ENCODE data around the gene MED27. TPM values are rescaled to one million over a fixed set of nuclear protein-coding genes. Genes with fewer than 3 reads are reported as not detected.

MED27 gene, protein sequence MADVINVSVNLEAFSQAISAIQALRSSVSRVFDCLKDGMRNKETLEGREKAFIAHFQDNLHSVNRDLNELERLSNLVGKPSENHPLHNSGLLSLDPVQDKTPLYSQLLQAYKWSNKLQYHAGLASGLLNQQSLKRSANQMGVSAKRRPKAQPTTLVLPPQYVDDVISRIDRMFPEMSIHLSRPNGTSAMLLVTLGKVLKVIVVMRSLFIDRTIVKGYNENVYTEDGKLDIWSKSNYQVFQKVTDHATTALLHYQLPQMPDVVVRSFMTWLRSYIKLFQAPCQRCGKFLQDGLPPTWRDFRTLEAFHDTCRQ
- 25.7 and 30.9 TPM in 2 replicates for total RNA-seq

DNA sequence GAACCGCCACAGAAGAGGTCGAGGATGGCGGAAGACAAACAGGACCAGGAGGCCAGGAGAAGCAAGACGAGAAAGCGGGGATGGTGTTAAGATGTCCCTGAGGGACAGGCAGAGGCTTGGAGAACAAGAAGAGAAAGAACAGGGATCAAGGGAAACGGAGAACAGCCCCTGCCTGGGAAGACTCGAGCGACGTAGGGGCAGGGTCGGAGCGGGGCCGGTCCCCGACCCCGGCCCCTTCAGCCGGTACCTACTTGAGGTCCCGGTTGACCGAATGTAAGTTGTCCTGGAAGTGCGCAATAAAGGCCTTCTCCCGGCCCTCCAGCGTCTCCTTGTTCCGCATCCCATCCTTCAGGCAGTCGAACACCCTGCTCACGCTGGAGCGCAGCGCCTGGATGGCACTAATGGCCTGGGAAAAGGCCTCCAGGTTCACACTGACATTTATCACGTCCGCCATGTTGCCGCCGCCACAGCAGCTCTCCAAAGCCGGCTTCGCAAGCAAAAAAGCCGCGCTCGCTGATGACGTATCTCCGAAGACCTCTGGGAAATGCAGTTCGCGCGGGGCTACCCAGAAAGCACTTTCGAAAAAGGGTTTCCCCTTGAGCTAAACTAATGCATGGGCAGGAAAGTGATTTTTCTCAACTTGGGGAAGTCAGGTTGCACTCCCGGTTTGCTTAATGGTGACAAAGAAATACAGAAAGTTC, at the start of gene MED27:
MED27 (minus strand) TSS at position 477 of the 701 bp plus-strand sequence; CDS start at position 454, 23 bp downstream.
- Histone ChIP-seq H3K27ac (ENCODE audit: low read depth, low read length) (peak within 1 kb of the TSS; percentile 89), H4K20me1 (ENCODE audit: insufficient read depth, low read length) (peaks cover 3% of the 10 kb centered on the region), H3K4me1 (ENCODE audit: insufficient read depth, low read length) (peaks cover 33% of the 10 kb centered on the region), H2AFZ (ENCODE audit: low read length) (peak within 1 kb of the TSS; percentile 94), H3K27me3 (ENCODE audit: insufficient read depth, low read length) (peaks cover 4% of the 10 kb centered on the region), H3K9me3 (ENCODE audit: low read depth, low read length) (no peaks in the 10 kb centered on the region), H3K79me2 (ENCODE audit: insufficient read depth, low read length) (peaks cover 47% of the 10 kb centered on the region), H3K36me3 (ENCODE audit: insufficient read depth, low read length) (peaks cover 22% of the 10 kb centered on the region), H3K4me2 (ENCODE audit: insufficient read depth, low read length) (peak within 1 kb of the TSS; percentile 84), H3K4me3 (ENCODE audit: insufficient read depth, low read length) (peak within 1 kb of the TSS; percentile 95)
- peak; percentile 89 for DNase-seq (ENCODE audit: insufficient read length, low spot score, missing footprints)
- TF ChIP-seq, protein P1, sequence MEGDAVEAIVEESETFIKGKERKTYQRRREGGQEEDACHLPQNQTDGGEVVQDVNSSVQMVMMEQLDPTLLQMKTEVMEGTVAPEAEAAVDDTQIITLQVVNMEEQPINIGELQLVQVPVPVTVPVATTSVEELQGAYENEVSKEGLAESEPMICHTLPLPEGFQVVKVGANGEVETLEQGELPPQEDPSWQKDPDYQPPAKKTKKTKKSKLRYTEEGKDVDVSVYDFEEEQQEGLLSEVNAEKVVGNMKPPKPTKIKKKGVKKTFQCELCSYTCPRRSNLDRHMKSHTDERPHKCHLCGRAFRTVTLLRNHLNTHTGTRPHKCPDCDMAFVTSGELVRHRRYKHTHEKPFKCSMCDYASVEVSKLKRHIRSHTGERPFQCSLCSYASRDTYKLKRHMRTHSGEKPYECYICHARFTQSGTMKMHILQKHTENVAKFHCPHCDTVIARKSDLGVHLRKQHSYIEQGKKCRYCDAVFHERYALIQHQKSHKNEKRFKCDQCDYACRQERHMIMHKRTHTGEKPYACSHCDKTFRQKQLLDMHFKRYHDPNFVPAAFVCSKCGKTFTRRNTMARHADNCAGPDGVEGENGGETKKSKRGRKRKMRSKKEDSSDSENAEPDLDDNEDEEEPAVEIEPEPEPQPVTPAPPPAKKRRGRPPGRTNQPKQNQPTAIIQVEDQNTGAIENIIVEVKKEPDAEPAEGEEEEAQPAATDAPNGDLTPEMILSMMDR (IDR thresholded peaks at IDR 0.05; ENCODE audit: extremely low read depth, low read depth, low read length), result no peak

DNA sequence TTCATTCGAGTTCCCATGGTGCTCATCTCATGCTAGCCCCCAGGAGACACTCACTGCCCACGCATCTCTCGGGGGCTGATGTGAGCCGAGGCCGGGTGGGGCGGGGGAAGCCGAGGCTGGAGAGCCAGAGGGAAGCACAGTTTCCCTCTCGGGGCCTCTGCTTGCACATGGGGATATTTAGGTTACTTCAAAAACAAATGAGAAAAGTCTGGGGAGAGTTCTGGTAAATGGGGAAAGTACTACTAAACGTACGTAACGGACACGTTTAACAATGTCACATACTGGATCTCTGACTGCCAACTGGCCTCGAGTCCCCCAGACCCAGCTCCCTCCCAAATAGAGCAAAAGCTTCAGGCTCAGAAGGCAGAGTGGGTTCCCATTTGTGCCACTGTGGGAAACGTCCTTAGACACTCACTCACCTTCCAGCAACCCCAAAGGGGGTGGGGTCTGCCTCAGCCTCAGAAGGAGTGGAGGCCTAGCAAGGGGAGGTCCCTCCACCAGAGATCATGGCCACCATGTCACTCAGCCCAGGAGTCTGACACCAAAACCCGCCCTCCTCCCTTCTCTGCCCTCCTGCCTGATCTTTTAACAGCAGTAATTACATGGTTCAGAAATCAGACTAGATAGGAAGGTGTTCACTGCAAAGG, 48.3 kb upstream of the MED27 start:
- H3K36me3 ChIP-seq (ENCODE audit: insufficient read depth, low read length), result no peaks in the 10 kb centered on the region
- H3K27me3 ChIP-seq (ENCODE audit: insufficient read depth, low read length), result peaks cover 89% of the 10 kb centered on the region
- DNase-seq (ENCODE audit: insufficient read length, low spot score, missing footprints), result no peak
- no peak overlapping the region for H3K4me3 ChIP-seq (ENCODE audit: insufficient read depth, low read length)
- H4K20me1 ChIP-seq (ENCODE audit: insufficient read depth, low read length), result no peaks in the 10 kb centered on the region
- no peaks in the 10 kb centered on the region for H3K79me2 ChIP-seq (ENCODE audit: insufficient read depth, low read length)
- H3K4me1 ChIP-seq (ENCODE audit: insufficient read depth, low read length), result no peaks in the 10 kb centered on the region
- TF ChIP-seq, protein P1 (IDR thresholded peaks at IDR 0.05; ENCODE audit: extremely low read depth, low read depth, low read length), result no peak
- no peak overlapping the region for H3K4me2 ChIP-seq (ENCODE audit: insufficient read depth, low read length)
- no peak overlapping the region for H3K27ac ChIP-seq (ENCODE audit: low read depth, low read length)
- H2AFZ ChIP-seq (ENCODE audit: low read length), result no peak overlapping the region
- no peaks in the 10 kb centered on the region for H3K9me3 ChIP-seq (ENCODE audit: low read depth, low read length)

DNA sequence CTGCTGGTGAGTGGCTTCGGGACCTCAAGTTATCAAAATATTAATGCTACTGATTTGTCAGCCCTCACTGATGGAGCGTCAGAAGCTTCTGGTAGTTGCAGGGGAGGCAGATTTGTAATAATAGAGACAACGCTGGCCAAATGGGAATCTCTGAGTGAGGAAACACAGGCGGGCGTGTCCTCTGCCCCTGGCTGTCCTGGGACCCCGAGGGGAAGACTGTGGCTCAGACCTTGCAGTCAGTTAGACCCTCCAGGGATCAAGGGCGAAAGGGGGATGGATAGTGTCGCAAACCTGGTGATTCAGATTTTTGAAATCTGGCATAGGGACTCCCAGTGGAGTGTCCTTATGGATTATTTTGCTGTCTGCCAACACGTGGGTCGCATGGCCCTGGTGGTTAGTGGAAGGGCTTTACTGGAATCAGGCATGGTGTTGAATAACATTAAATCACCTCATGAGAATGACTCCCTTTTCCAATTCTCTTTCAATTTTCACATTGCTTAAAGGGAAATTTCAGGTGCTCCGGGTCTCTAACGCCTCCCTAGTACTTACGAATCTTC, 47.1 kb upstream of the MED27 start:
- H3K79me2 ChIP-seq (ENCODE audit: insufficient read depth, low read length), result no peaks in the 10 kb centered on the region
- peak; percentile 85 for DNase-seq (ENCODE audit: insufficient read length, low spot score, missing footprints)
- H3K9me3 ChIP-seq (ENCODE audit: low read depth, low read length), result no peaks in the 10 kb centered on the region
- peaks cover 93% of the 10 kb centered on the region for H3K27me3 ChIP-seq (ENCODE audit: insufficient read depth, low read length)
- H2AFZ ChIP-seq (ENCODE audit: low read length), result no peak overlapping the region
- no peak overlapping the region for H3K27ac ChIP-seq (ENCODE audit: low read depth, low read length)
- TF ChIP-seq, protein P1 (IDR thresholded peaks at IDR 0.05; ENCODE audit: extremely low read depth, low read depth, low read length), result no peak
- H3K36me3 ChIP-seq (ENCODE audit: insufficient read depth, low read length), result no peaks in the 10 kb centered on the region
- H3K4me2 ChIP-seq (ENCODE audit: insufficient read depth, low read length), result no peak overlapping the region
- H4K20me1 ChIP-seq (ENCODE audit: insufficient read depth, low read length), result no peaks in the 10 kb centered on the region
- H3K4me1 ChIP-seq (ENCODE audit: insufficient read depth, low read length), result no peaks in the 10 kb centered on the region
- no peak overlapping the region for H3K4me3 ChIP-seq (ENCODE audit: insufficient read depth, low read length)
